GM21367 (cell line): Measurements from ENCODE around the gene HTR1E.
A peak's percentile ranks its signal among the peaks of the same experiment; 100 is the strongest.
"Not testable (repeated sequence)": the region's sequence is repeated elsewhere in the genome, so short reads cannot be mapped to it uniquely, and the experiment has no call there.

Experiments
- ATAC-seq: cut with Tn5 transposase; IDR thresholded peaks from one replicate; pipeline ENCODE4 v1.9.1; 2021; ENCODE audit not compliant: unreplicated experiment

HTR1E gene, protein sequence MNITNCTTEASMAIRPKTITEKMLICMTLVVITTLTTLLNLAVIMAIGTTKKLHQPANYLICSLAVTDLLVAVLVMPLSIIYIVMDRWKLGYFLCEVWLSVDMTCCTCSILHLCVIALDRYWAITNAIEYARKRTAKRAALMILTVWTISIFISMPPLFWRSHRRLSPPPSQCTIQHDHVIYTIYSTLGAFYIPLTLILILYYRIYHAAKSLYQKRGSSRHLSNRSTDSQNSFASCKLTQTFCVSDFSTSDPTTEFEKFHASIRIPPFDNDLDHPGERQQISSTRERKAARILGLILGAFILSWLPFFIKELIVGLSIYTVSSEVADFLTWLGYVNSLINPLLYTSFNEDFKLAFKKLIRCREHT

DNA sequence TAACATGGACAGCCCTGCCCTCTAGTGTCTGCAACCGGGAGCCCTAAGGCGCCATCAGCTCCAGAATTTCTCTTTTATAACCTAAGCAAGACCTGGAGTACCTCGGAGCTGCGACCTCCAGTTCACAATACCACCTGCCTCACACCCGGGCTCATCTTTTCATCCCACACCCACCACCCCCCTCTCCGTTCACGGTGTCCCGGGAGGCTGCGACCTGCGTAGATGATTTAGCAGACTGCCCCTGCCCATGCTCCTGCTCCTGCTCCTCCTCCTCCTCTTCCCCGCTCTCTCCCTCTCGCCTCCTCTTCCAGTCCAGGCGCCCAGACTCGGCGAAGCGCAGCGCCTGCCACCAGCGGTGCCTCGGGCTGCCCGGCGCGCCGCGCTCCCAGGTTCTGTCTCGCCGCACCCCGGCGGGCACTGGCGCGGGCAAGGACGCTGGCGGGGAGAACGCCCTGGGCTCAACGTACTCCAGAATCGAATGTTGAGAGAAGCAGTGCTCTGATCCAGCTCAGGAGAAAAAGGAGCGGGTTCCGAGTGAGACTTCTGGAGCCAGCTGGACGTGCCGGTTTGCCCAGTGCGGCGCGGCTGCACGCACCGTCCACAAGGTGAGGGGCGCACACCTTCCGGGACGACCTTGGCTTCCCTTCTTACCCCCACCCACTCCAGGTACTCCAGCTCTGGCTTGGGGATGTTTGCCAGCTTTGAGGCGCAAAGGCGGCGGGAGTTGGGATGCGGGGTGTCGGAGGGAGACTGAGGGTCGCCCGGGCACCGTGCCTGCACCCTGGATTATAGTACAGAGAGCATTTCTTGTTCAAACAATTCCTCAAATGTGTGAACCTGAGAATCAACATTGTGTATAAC, at the start of gene HTR1E:
TSS of gene HTR1E (plus strand) at position 310 of the 861 bp plus-strand sequence. CDS start 77,807 bp downstream, outside the sequence.
- peak; percentile 65 for ATAC-seq

DNA sequence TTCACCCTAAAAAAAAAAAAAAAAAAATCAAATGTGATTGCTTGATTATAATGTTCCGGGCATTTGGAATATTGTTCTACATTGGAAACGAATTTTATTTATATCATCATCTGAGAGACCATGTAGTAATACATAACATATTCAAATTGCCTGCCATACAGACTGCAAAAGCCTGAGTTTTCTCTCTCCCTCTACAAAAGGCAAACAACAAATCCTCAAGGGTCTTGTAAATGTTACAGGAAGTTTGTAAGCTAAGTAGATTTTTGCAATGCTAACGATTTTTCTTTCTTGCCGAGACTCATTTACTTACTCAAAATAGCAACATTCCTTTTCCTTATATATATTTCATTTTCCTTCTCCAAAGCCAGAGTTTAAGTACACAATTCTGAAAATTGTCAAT, 49.0 kb upstream of the HTR1E start:
- ATAC-seq: no peak

DNA sequence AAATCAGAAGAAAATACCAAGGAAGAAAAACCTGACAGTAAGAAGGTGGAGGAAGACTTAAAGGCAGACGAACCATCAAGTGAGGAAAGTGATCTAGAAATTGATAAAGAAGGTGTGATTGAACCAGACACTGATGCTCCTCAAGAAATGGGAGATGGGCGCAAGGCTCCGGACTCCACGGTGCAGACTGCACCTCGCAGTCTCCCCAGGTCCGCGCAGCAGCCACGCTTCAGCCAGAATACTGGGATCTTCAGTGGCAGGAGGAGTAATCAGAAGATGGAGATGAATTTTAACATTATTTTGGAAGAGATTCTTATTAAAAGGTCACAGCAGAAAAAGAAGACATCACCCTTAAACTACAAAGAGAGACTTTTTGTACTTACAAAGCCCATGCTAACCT, 40.1 kb upstream of the HTR1E start:
- not testable (repeated sequence) for ATAC-seq

DNA sequence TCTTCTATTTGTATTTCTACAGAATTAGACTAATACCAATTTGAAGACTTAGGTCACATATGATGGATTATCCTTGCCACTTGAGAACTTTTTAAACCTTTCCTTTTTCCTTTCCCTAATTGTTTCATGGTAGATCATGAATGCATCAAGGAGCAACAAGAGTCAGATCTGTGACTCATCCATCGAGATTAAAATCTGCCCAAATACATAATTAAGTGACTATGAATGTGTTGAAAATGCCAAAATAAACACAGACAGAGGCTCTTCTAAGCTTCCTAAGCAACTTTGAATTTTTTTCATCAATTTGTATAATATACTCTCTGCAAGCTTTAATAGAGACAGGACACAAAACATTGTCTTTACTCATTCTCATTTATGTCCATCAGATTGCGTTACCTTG, 23.5 kb upstream of the HTR1E start:
- ATAC-seq: no peak

DNA sequence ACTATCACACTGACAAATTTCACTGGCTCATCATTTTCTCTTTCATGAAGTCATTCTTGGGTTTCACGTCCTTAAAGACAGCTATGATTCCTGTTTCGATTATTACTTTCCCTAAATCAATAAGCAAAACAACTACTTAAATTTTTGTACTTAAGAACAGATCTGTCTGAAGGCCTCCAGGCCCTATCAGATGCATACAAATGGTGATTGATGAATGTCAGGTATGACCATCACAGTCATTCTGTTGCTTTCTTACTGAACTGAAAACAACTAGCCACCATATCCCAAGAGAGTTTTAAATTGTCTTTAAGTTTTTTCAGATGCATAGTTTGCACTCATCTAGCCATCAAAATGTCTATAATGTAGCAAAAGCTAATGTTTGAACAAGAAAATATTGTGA, 20.9 kb upstream of the HTR1E start:
- no peak for ATAC-seq

DNA sequence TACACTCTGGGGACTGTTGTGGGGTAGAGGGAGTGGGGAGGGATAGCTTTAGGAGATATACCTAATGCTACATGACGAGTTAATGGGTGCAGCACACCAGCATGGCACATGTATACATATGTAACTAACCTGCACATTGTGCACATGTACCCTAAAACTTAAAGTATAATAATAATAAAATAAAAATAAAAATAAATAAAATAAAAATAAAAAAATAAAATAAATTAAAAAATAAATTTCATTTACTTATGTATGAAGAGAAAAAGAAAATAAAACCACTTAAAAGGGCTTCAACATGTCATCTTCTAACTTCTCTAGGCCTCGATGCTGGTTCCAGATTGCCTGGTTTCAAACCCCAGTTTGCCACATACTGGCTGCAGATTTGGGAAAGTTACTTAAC, 10.2 kb upstream of the HTR1E start:
- ATAC-seq: not testable (repeated sequence)

DNA sequence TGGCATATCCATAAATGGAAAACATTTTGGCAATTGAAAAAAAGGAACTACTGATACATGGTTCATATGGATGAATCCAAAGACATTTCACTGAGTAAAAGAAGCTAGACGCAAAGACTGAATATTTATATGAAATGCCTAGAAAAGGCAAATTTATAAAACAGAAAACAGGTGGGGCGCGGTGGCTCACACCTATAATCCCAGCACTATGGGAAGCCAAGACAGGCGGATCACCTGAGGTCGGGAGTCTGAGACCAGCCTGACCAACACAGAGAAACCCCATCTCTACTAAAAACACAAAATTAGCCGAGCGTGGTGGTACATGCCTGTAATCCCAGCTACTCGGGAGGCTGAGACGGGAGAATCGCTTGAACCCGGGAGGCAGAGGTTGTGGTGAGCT, 9.5 kb upstream of the HTR1E start:
- ATAC-seq: not testable (repeated sequence)

DNA sequence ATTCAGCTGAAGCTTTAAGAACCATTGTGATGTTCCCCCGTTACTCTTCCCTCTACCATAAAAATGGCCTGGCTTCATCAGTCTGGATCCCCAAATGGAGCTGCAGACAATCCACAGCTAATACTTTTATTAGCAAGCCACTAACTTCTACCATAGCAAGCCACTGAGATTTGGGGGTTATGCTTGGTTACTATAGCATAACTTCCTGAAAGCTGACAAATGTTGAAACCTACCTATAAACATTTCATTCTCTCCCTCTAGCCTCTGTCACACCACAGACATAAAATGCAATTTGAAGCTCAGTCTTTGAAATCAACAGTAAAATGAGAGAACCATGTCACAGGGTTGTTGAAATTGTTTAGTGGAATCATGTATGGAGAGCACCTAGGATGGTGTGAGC, 3.0 kb upstream of the HTR1E start:
- no peak for ATAC-seq

DNA sequence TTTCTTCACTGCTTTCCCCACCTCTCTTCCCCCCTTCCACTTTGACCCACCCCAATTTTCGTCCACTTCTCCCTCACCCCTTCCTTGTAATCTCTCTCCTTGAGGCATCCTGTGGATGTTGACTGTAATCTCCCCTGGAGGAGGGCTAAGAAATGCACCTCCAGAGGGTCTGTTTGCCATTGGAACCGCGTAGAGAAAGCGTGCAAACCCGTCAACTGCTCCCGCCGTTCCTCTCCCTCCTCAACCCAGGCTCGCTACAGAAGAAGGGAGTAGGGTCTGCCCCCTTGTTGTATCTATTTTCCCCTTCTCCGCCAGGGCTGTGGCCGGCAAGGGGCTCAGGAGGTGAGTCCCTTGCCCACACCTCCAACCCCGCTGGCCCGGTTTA, 502 bp upstream of the HTR1E start:
- no peak for ATAC-seq

DNA sequence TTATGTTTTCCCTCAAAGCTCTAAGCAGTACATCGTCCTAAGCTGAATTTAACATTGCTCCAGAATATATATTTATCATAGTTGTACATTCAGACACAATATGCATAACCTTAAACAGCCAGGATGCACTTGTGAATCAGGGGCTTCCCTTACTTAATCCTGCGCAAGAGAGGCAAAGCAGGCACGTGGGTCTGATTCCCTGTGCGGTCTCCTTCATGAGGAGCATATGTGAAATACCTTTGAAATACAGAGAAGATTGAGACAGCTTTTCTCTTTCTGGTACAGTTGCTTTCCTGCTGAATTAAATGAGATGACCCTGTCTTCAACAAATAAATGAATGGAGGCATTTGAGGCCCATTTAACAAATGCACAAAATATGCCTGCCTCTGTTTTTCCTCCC, 1.5 kb downstream of the HTR1E start:
- no peak for ATAC-seq

DNA sequence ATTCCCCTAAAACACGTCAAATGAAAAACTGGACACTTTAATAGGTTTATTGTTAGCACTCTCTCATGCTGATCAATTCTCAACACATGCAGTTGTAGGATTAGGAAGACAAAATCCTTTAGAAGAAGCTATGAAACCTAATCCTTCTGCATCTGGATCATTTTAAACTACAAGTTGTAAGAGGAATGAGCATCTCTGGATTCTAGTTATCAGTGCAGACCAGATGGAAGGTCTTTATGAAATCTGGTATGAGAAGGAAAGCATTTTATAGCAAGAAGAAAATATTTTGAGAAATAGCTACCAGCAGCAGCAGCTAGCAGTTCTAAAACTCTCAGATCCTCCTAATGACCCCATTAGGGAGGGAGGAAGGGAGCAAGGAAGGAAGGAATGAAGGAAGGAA, 4.1 kb downstream of the HTR1E start:
- no peak for ATAC-seq

DNA sequence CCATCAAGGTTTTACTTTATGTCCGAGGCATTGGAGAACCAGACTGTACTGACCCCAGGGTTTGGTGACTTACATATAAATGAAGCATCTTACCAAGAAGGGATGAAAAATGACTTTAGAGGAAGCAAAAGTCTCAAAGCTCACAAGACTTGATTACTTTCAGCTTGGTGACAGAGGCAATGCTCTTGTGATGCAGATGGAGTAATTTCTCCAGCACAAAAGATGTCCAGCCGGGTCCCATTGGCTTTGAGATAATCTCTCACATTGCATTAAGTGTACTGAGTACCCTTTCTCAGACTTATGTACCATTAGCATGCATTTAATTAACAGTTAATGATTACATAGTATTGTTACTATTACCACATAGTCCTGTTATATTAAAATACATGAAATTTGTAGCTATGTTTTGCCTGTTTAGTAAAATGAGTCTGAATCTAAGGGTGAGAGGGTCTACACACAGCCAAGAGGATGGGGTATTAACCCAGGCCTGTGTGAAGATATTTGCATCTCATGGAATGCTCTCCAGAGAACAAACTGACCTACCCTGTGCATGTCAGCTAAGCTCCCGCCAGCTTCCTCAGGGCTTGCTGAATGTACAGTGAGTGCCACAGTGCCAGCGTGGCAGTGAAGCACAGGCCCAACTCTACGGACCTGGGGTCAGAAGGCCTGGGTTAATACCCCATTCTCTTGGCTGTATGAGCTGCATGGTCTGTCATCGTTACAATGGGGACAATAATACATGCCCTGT, 5.6 kb downstream of the HTR1E start:
- ATAC-seq: no peak

DNA sequence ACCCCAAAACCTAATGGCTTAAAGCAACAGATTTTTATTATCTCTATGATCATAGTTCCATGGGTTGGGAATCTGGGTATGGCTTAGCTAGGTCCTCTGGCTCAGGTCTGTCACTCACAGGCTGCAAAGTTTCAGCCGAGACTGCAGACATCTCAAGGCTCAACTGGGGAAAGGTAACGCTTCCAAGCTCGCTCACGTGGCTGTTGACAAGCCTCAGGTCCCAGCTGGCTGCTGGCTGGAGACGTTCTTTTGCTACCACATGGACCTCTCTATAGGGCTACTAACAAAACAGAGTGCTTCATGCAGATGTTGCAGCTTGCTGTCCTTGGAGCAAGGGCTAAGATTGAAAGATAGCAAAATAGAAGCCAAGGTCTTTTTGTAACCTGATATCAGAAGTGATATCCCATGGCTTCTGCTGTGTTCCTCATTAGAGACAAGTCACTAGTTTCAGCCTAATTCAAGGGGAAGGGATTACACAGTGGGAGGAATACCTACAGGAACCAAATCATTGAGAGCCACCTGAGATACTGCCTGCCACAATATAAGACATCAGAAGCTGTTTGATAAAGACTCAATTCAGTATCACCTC, 6.6 kb downstream of the HTR1E start:
- no peak for ATAC-seq

DNA sequence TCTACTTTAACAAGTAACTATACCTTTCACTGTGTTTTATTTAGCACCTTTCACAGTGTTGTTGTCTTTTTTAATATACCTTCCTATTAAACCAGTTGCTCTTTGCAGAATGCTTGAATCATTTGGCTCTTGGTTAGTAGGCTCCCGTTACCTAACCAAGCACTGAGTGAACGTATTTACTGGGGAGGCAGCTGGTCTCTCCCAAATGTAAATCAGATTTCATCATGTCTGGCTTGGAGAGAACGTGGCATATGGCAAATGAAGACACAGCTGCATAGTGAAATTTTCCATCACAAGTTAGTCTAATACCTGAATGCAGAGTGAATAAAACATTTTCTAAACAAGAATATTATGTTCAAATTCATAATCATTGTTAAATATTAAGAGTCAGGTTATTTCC, 12.4 kb downstream of the HTR1E start:
- ATAC-seq: no peak

DNA sequence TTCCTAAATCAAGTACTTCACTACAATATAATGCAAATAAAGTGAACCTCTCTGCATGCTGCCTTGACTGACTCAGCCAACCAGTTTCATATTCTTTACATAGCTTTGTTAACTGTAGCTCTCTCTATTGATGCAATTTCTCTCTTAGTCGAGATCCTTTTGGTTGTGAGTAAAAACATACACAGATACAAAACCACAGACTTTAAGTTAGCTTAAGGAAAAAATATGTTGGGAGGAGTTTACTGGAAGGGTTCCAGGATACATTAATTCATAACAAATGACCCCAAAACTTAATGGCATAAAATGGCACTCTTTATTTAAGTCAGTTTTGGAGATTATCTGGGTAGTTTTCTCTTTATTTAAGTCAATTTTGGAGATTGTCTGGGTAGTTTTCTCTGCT, 15.7 kb downstream of the HTR1E start:
- ATAC-seq: no peak

DNA sequence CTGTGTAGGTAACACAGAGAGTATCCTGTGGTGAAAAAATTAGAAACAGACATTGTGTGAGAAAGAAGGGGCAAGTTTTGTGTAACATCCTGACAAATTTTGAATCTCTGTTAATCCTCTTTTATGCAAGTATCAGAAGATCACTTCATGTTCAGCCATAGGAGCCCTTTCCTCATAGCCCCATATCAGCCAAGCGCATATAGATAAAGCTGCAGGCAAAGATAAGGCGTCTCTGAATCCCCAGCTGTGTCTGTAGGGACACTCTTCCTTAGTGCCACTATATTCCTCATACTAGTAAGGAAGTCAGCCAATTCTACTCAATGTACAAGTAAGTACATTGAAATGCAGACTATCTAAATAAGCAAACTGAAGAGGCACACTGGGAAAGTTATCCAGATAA, 22.3 kb downstream of the HTR1E start:
- ATAC-seq: no peak

DNA sequence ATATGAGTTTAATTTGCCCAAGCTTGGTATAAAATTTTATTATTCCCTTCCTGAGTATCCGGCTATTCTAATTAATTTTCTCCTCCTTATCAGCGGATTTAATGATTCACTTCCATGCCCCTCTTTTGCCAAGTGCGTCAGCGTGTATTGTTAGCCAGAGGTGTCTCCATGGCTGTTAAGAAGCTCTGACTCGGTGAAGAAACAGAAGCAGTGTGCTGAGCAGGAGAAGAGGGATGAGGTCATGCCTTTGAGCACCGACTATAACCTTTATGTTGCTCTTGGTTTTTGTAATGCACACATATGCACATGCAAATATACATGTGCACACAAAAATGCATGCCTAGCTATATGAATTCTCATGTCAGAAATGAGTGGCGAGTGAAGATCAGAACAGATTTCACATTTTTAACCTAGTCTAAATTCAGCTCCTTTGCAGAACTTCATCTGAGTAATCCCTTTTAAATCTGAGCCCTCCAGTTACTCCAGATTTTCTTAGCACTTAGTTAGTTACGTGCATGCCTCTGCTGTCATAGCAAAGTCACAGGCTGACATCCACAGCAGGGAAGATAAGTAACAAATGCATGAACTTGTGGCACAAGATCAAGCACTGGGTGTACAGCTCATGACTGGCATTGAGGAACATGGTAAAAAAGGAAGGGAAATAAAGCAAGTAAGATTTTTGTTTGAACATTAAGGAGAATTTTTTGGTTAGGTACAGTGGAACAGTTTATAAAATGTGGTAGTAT, 24.3 kb downstream of the HTR1E start:
- no peak for ATAC-seq

DNA sequence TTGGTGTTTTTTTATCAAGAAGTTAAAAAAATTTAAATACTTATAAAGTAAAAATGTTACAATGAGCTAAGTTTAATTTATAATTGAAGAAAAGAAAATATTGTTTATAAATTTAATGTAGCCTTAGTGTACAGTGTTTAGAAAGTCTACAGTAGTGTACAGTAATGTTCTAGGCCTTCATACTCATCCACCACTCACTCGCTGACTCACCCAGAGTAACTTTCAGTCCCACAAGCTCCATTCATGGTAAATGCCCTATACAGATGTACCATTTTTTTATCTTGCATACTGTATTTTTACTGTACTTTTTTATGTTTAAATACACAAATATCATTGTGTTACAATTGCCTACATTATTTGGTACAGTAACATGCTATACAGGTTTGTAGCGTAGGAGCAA, 26.0 kb downstream of the HTR1E start:
- ATAC-seq: no peak

DNA sequence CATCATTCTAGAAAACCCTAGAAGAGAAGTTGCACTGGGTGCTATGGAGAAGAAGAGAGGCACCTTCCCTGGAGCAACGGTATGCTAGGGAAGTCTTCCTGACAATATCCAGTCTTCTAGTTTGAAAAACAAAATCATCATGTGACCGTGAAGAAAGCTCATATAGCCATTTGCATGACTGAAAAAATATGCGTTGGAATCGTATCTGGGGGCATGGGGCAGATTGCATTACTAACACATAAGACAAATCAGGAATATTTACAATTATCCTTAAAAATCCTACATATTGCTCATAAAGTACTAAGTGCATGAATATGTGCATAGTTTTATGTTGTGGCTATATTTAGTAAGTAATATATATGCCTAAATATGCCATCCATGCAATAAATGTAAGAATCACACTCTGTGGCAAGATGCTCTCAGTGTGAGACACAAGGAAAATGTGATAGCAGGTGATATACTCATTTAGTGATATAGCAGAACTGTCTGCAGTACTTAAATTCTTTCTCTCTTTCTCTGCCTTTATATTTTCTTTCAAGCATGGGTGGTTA, 26.8 kb downstream of the HTR1E start:
- ATAC-seq: no peak

DNA sequence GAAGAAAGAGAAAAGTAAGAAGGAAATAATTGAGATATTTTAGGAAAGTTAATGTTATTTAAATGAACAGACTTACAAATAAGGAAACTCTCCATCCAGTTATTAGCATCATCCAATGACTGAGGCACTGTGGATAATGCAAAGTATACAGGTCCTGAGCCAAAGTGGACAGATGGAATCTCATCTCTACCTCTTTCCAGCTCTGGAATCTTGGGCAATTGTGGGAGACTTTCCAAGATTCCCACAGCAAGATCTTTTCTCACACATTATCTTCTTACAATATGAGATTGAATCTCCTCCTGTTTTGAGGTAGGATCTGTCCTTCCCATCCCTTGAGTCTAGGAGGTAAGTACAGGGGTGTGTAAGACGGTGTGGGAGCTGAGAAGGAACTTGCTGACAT, 28.9 kb downstream of the HTR1E start:
- ATAC-seq: no peak
